ENCODE measurements around the gene NR0B2. TPM values are rescaled to one million over a fixed set of nuclear protein-coding genes. Genes with fewer than 3 reads are reported as not detected.

NR0B2 gene
- total and polyA plus RNA-seq, 2 of the 13 experiments (the other 11 are each of a cell fraction or from before 2014, with no cell fraction given), result 72.5 to 133 TPM

DNA sequence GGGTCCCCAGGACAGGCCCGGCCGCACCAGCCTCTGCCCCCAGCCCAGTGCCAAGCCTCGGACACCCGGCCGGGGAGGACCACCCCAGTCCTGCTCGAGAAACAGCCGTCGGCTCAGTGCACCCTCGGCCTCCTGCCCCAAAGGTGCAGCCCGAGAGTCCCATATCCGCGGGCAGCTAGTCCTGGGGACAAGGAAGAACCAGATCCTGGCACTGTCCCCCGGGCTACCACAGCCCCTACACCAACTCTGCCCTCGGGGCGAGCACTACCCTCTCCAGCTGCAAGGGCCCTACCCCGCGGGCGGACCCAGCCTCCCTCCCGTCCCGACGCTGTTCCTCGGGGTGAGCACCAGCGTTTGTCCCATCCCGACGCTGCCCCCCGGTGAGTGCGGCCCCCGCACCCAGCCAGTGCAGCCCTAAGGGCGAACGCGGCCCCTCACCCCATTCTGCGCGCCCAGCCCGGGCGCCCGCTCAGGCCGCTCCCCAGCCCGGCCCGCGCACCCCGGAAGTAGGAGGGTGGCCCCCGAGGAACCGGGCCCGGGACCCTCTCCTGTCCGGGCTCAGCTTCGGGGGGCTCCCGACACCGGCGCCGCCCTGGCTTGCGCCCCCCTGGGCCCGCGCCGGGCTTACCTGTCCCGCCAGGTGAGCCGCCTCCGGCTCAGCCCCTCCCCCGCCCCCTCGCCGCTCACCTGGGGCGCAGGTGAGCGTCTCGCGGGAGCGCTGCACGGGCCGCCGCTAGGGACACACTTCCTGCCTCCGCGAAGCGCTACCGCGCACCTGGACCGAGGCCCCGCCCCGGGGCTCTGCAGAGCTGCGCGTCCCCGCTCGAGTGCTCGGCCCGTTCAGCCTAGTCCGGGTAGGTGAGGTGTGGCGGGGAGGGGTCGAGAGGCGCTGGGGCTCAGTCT, 46.2 kb upstream of the NR0B2 start, which contains the start of gene KDF1 (continued):
- TF ChIP-seq ZMYM4 (CRISPR knock-in tag; IDR thresholded peaks at IDR 0.05) (peak; percentile 50; the same call in 1 of the 2 replicates), DNMT1 (CRISPR knock-in tag; IDR thresholded peaks at IDR 0.05) (no peak), HNRNPLL (IDR thresholded peaks at IDR 0.05; ENCODE audit: low read depth, low read length, poor library complexity, severe bottlenecking) (peak; percentile 47), STAT5B (CRISPR knock-in tag; IDR thresholded peaks at IDR 0.05) (no peak), ZFP37 (CRISPR knock-in tag; IDR thresholded peaks at IDR 0.05; ENCODE audit: borderline replicate concordance) (no peak), HCFC1 (IDR thresholded peaks at IDR 0.05; ENCODE audit: low read depth, low read length) (peak; percentile 20; the same call in 1 of the 2 replicates), HOXA9 (CRISPR knock-in tag; IDR thresholded peaks at IDR 0.05; ENCODE audit: borderline replicate concordance) (0 out of 2 replicates have a peak, but pooled peaks have one; percentile 20), RFX3 (CRISPR knock-in tag; IDR thresholded peaks at IDR 0.05) (no peak), HDAC6 (IDR thresholded peaks at IDR 0.05; ENCODE audit: low read depth, low read length) (no peak), FOSL2 (CRISPR knock-in tag; IDR thresholded peaks at IDR 0.05) (peak; percentile 6; the same call in 1 of the 2 replicates), RBM39 (IDR thresholded peaks at IDR 0.05; ENCODE audit: low read depth, low read length, poor library complexity, severe bottlenecking) (no peak), BRCA1 (CRISPR knock-in tag; IDR thresholded peaks at IDR 0.05) (no peak), MEF2D (CRISPR knock-in tag; IDR thresholded peaks at IDR 0.05) (0 out of 2 replicates have a peak, but pooled peaks have one; percentile 43), RFXANK (CRISPR knock-in tag; IDR thresholded peaks at IDR 0.05) (no peak), PHB2 (IDR thresholded peaks at IDR 0.05; ENCODE audit: partially characterized antibody) (no peak), NFRKB (IDR thresholded peaks at IDR 0.05) (no peak), KDM2A (CRISPR knock-in tag; IDR thresholded peaks at IDR 0.05; ENCODE audit: borderline replicate concordance, low read depth) (peak; percentile 63), ZNF652 (CRISPR knock-in tag; IDR thresholded peaks at IDR 0.05; ENCODE audit: borderline replicate concordance, low read depth) (no peak; the same call in 1 of the 2 replicates), ZNF441 (CRISPR knock-in tag; IDR thresholded peaks at IDR 0.05; ENCODE audit: borderline replicate concordance) (peak; percentile 32; the same call in 1 of the 2 replicates), LCORL (IDR thresholded peaks at IDR 0.05) (no peak), LCORL (CRISPR knock-in tag; IDR thresholded peaks at IDR 0.05) (0 out of 2 replicates have a peak, but pooled peaks have one; percentile 49), PATZ1 (CRISPR knock-in tag; IDR thresholded peaks at IDR 0.05) (0 out of 2 replicates have a peak, but pooled peaks have one; percentile 24), MXI1 (IDR thresholded peaks at IDR 0.05; ENCODE audit: borderline replicate concordance, low read depth, low read length) (0 out of 3 replicates have a peak, but pooled peaks have one; percentile 19), ZNF3 (CRISPR knock-in tag; IDR thresholded peaks at IDR 0.05) (no peak), PAWR (CRISPR knock-in tag; IDR thresholded peaks at IDR 0.05; ENCODE audit: borderline replicate concordance) (no peak), SALL1 (CRISPR knock-in tag; IDR thresholded peaks at IDR 0.05) (peak; percentile 72)
- TF ChIP-seq, protein P1, sequence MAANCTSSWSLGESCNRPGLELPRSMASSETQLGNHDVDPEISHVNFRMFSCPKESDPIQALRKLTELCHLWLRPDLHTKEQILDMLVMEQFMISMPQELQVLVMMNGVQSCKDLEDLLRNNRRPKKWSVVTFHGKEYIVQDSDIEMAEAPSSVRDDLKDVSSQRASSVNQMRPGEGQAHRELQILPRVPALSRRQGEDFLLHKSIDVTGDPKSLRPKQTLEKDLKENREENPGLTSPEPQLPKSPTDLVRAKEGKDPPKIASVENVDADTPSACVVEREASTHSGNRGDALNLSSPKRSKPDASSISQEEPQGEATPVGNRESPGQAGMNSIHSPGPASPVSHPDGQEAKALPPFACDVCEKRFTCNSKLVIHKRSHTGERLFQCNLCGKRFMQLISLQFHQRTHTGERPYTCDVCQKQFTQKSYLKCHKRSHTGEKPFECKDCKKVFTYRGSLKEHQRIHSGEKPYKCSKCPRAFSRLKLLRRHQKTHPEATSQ (CRISPR knock-in tag; IDR thresholded peaks at IDR 0.05; ENCODE audit: borderline replicate concordance), result no peak
- TF ChIP-seq, protein P2, sequence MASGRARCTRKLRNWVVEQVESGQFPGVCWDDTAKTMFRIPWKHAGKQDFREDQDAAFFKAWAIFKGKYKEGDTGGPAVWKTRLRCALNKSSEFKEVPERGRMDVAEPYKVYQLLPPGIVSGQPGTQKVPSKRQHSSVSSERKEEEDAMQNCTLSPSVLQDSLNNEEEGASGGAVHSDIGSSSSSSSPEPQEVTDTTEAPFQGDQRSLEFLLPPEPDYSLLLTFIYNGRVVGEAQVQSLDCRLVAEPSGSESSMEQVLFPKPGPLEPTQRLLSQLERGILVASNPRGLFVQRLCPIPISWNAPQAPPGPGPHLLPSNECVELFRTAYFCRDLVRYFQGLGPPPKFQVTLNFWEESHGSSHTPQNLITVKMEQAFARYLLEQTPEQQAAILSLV (CRISPR knock-in tag; IDR thresholded peaks at IDR 0.05; ENCODE audit: borderline replicate concordance), result 0 out of 2 replicates have a peak, but pooled peaks have one; percentile 38

Data from HepG2 (cell line).